Fibroblast of lung (primary cell): Measurements from ENCODE around the gene BMP7. TPM values are rescaled to one million over a fixed set of nuclear protein-coding genes. Genes with fewer than 3 reads are reported as not detected.

Experiments
- DNase-seq, 2 donors: peaks; one replicate each; pipeline versions ENCODE4 v3.0.0 to v3.0.0-alpha.2; 2010; ENCODE audit warnings: low read depth in 2 of 2
- H2AFZ ChIP-seq: 2 replicates; pipeline ENCODE4 v1.5.1; 2012; ENCODE audit warnings: low read length, control low read depth, inconsistent platforms
- H3K27ac ChIP-seq: 2 replicates; pipeline ENCODE4 v1.5.1; 2011; ENCODE audit warnings: low read length, control low read depth; ENCODE audit not compliant: insufficient read depth
- H3K27me3 ChIP-seq: 2 replicates; pipeline ENCODE4 v1.5.1; 2011; ENCODE audit warnings: mild to moderate bottlenecking, low read length; ENCODE audit not compliant: control insufficient read depth, insufficient read depth
- H3K36me3 ChIP-seq: 2 replicates; pipeline ENCODE4 v1.5.1; 2011; ENCODE audit warnings: low read length; ENCODE audit not compliant: control insufficient read depth, insufficient read depth
- H3K4me1 ChIP-seq: 2 replicates; pipeline ENCODE4 v1.5.1; 2011; ENCODE audit warnings: low read length; ENCODE audit not compliant: control insufficient read depth, insufficient read depth; ENCODE audit errors: extremely low read depth
- H3K4me2 ChIP-seq: 2 replicates; pipeline ENCODE4 v1.5.1; 2011; ENCODE audit warnings: low read length, control low read depth; ENCODE audit not compliant: insufficient read depth; ENCODE audit errors: extremely low read depth
- H3K4me3 ChIP-seq, 4 experiments: fragments of 200-600 bp in 1 of 4; sonication (generic) in 1 of 4; replicated peaks in 1 of 4; 2 replicates each; pipeline ENCODE4 v1.5.1; 2011 to 2016; ENCODE audit warnings: low read length in 4 of 4, low read depth in 3 of 4, mild to moderate bottlenecking in 3 of 4, control low read depth in 2 of 4, inconsistent platforms in 1 of 4, mixed read lengths in 1 of 4; ENCODE audit not compliant: insufficient read depth in 1 of 4; ENCODE audit errors: control extremely low read depth in 1 of 4
- H3K79me2 ChIP-seq: 2 replicates; pipeline ENCODE4 v1.5.1; 2012; ENCODE audit warnings: mild to moderate bottlenecking, low read length, inconsistent platforms; ENCODE audit not compliant: control insufficient read depth, insufficient read depth
- H3K9ac ChIP-seq: 2 replicates; pipeline ENCODE4 v1.5.1; 2011; ENCODE audit warnings: mild to moderate bottlenecking, low read length, control low read depth; ENCODE audit not compliant: insufficient read depth
- H3K9me3 ChIP-seq: 2 replicates; pipeline ENCODE4 v1.5.1; 2012; ENCODE audit warnings: low read depth, low read length; ENCODE audit not compliant: control insufficient read depth, insufficient read depth
- H4K20me1 ChIP-seq: 2 replicates; pipeline ENCODE4 v1.5.1; 2011; ENCODE audit warnings: low read length; ENCODE audit not compliant: control insufficient read depth, insufficient read depth; ENCODE audit errors: extremely low read depth
- CTCF ChIP-seq, 2 donors: IDR thresholded peaks in 1 of 2; conservative IDR thresholded peaks in 1 of 2; 1 replicate in 1 of 2; 2 replicates in 1 of 2; pipeline ENCODE4 v1.5.1; 2011 to 2012; ENCODE audit warnings: low read length in 2 of 2, control low read depth in 1 of 2, inconsistent platforms in 1 of 2, low read depth in 1 of 2, mild to moderate bottlenecking in 1 of 2
- EZH2 ChIP-seq: IDR thresholded peaks from 2 replicates; pipeline ENCODE4 v1.5.1; 2012; ENCODE audit warnings: low read length, control low read depth, mild to moderate bottlenecking; ENCODE audit errors: missing control alignments
- polyA plus RNA-seq, 2 donors: library from polyadenylated mRNA; depleted of rRNA in 1 of 2; stranded (reverse) in 1 of 2; unstranded in 1 of 2; fragments of >200 nt; gene quantifications; 2 replicates each; pipeline ENCODE4 v1.2.1, GENCODE V29; 2011 to 2012; ENCODE audit warnings: missing spikeins in 1 of 2
- total RNA-seq: library from RNA; depleted of rRNA; stranded (reverse); fragments of >200 nt; gene quantifications from 2 replicates; pipeline ENCODE4 v1.2.1, GENCODE V29; 2014

BMP7 gene
- total and polyA plus RNA-seq, 2 donors (not counting 1 experiment from before 2014, with no cell fraction given) = not detected

- H3K9ac ChIP-seq = no peak overlapping the region
Observed at GRCh38 chr20:57148263-57148662, 118.2 kb downstream of the BMP7 start.

GRCh38 chr20:57147185-57147584 is 119.3 kb downstream of the BMP7 start:
- H3K27me3 ChIP-seq = no peaks in the 10 kb centered on the region
- DNase-seq = no peak
- H3K9ac ChIP-seq = no peak overlapping the region

More at GRCh38 chr20:57148263-57148662, 118.2 kb downstream of the BMP7 start:
- TF ChIP-seq EZH2 (no peak), CTCF (conservative IDR thresholded peaks at IDR 0.05 in 1 of 2, IDR thresholded peaks at IDR 0.05 in 1 of 2; ENCODE audit: low read depth in 1 of 2, low read length in 2 of 2) (no peak)
- Histone ChIP-seq H3K9me3 (no peaks in the 10 kb centered on the region), H3K27me3 (no peaks in the 10 kb centered on the region), H3K4me2 (no peak overlapping the region), H3K4me1 (no peaks in the 10 kb centered on the region), H3K4me3 (no peak overlapping the region), H2AFZ (no peak overlapping the region), H3K27ac (no peak overlapping the region), H3K79me2 (no peaks in the 10 kb centered on the region), H3K36me3 (no peaks in the 10 kb centered on the region), H4K20me1 (no peaks in the 10 kb centered on the region)
- DNase-seq = no peak

GRCh38 chr20:57146155-57146554 is 120.3 kb downstream of the BMP7 start:
- no peaks in the 10 kb centered on the region for H3K4me1 ChIP-seq
- no peak for DNase-seq
- H3K27me3 ChIP-seq = no peaks in the 10 kb centered on the region
- H3K4me2 ChIP-seq = no peak overlapping the region
- H3K9me3 ChIP-seq = no peaks in the 10 kb centered on the region
- H3K79me2 ChIP-seq = no peaks in the 10 kb centered on the region
- no peak overlapping the region for H3K4me3 ChIP-seq
- no peaks in the 10 kb centered on the region for H3K36me3 ChIP-seq
- H4K20me1 ChIP-seq = no peaks in the 10 kb centered on the region
- TF ChIP-seq CTCF (conservative IDR thresholded peaks at IDR 0.05 in 1 of 2, IDR thresholded peaks at IDR 0.05 in 1 of 2; ENCODE audit: low read depth in 1 of 2, low read length in 2 of 2) (no peak), EZH2 (no peak)
- H3K27ac ChIP-seq = no peak overlapping the region
- no peak overlapping the region for H2AFZ ChIP-seq
- no peak overlapping the region for H3K9ac ChIP-seq

More at GRCh38 chr20:57147185-57147584, 119.3 kb downstream of the BMP7 start:
- Histone ChIP-seq H3K4me3 (no peak overlapping the region), H3K27ac (no peak overlapping the region), H3K36me3 (no peaks in the 10 kb centered on the region), H3K4me2 (no peak overlapping the region), H2AFZ (no peak overlapping the region), H3K9me3 (no peaks in the 10 kb centered on the region), H3K4me1 (no peaks in the 10 kb centered on the region), H4K20me1 (no peaks in the 10 kb centered on the region), H3K79me2 (no peaks in the 10 kb centered on the region)
- TF ChIP-seq CTCF (conservative IDR thresholded peaks at IDR 0.05 in 1 of 2, IDR thresholded peaks at IDR 0.05 in 1 of 2; ENCODE audit: low read depth in 1 of 2, low read length in 2 of 2) (no peak), EZH2 (no peak)
